Endothelial cell of hepatic sinusoid (primary cell): Measurements from ENCODE around the gene TRIM64C.
"Not testable (repeated sequence)": the region's sequence is repeated elsewhere in the genome, so short reads cannot be mapped to it uniquely, and the experiment has no call there.

Experiments used
- in situ Hi-C: cut with HindIII; loops from 2 replicates; pipeline ENCODE4 v1.10.0; 2017; ENCODE audit warnings: low sequenced_read_pairs

TRIM64C gene, protein sequence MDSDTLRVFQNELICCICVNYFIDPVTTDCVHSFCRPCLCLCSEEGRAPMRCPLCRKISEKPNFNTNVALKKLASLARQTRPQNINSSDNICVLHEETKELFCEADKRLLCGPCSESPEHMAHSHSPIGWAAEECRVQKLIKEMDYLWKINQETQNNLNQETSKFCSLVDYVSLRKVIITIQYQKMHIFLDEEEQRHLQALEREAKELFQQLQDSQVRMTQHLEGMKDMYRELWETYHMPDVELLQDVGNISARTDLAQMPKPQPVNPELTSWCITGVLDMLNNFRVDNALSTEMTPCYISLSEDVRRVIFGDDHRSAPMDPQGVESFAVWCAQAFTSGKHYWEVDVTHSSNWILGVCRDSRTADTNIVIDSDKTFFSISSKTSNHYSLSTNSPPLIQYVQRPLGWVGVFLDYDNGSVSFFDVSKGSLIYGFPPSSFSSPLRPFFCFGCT

GRCh38 chr11:49059012-49059411 lies at the start of gene TRIM64C:
Gene TRIM64C, minus strand, starts transcription at chr11:49059112. Its CDS starts 0 bp downstream, at chr11:49059112.
- in situ Hi-C loops, result not testable (repeated sequence)

- in situ Hi-C loops, result not testable (repeated sequence)
Measured at GRCh38 chr11:49102356-49102755, 43.4 kb upstream of the TRIM64C start.

- in situ Hi-C loops, result not testable (repeated sequence)
Measured at GRCh38 chr11:49069897-49070296, 11.0 kb upstream of the TRIM64C start.

DNA sequence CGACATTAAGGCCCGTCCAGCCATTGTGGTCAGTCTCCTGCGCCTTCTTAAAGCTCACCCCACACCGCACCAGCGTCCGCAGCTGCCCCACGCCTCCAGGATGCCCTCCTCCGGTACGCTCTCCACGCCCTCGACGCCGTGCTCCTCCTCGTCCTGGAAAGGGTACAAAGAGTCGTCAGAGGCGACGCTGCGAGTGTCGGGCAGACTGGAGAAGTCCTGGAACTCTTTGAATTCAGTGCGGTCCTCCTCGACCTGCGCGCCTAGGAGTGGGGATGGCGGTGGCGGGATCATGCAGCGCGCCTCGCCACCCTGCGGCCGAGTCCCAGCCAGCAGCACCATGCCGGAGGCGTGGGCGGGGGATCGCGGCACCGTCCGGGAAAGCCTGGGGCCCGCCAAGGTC lies 9.1 kb downstream of the TRIM64C start:
- in situ Hi-C loops, result not testable (repeated sequence)

DNA sequence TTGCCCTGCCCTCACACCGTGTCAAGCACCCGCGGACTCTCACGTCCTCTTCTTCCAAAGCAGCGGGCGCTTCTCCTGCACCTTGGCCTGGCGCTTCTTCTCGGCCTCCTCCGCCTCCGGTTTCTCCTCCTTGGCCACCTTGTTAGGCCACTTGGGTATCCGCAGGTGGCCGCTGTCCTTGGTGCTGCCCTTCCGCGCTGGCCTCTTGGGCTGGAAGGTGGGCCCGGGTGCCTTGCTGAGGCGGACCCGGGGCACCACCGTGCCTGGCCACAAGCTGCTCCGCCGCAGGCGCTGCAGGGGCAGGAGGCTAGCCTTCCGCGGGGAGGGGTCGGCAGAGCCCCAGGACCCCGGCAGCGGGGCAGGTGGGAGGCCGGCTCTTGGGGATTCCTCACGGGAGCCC lies 10.7 kb downstream of the TRIM64C start:
- in situ Hi-C loops, result not testable (repeated sequence)

DNA sequence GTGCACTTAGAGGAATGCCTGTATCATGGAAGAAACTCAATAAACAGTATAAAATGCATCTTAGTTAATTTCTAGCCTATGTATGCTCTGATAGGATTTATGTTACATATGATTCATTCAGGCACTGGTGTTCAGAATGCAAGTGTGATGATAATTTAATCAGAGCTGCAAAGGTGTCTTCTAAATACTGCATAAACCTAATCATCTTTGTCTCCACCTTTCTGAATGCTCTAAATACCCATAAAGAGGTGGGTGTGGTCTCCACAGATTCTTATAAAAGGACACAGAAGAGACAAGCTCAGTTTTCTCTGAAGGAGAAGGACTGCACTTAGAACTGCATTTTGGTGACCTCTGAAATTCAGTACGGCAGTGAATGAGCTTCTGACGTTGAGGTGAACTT lies 30.4 kb downstream of the TRIM64C start, which contains the start of gene TRIM49B:
Gene TRIM49B (plus strand): TSS at position 301 of the 400 bp plus-strand sequence. CDS start 2,777 bp downstream, outside the sequence.
- in situ Hi-C loops, result not testable (repeated sequence)
